GM21619 (cell line): ENCODE measurements around the gene TRIM68.

ENCODE experiments used
- ATAC-seq: cut with Tn5 transposase; IDR thresholded peaks from one replicate; pipeline ENCODE4 v1.9.1; 2021; ENCODE audit not compliant: unreplicated experiment

Gene TRIM68

GRCh38 chr11:4607781-4608666 lies at the start of gene TRIM68:
Gene TRIM68, minus strand, starts transcription at chr11:4608231. Its CDS starts 2,727 bp downstream, at chr11:4605504.
- ATAC-seq: peak; percentile 99

- no peak for ATAC-seq
Observed at GRCh38 chr11:4654635-4655369, 46.8 kb upstream of the TRIM68 start.

- no peak for ATAC-seq
Observed at GRCh38 chr11:4647766-4648165, 39.7 kb upstream of the TRIM68 start.

- no peak for ATAC-seq
Observed at GRCh38 chr11:4645974-4646373, 37.9 kb upstream of the TRIM68 start.

GRCh38 chr11:4644233-4644632 lies 36.2 kb upstream of the TRIM68 start:
- ATAC-seq: no peak

GRCh38 chr11:4643682-4644081 lies 35.7 kb upstream of the TRIM68 start, which contains the start of gene OR51E1:
Gene OR51E1, plus strand, starts transcription at chr11:4643982. Its CDS starts 8,545 bp downstream, at chr11:4652527.
- no peak for ATAC-seq

GRCh38 chr11:4643076-4643475 lies 35.0 kb upstream of the TRIM68 start:
- ATAC-seq: no peak

GRCh38 chr11:4642043-4642442 lies 34.0 kb upstream of the TRIM68 start:
- no peak for ATAC-seq

GRCh38 chr11:4641501-4641900 lies 33.5 kb upstream of the TRIM68 start:
- no peak for ATAC-seq

GRCh38 chr11:4639931-4640330 lies 31.9 kb upstream of the TRIM68 start:
- ATAC-seq: no peak

- no peak for ATAC-seq
Observed at GRCh38 chr11:4637662-4638047, 29.6 kb upstream of the TRIM68 start.

GRCh38 chr11:4636962-4637661 lies 29.1 kb upstream of the TRIM68 start, which contains the start of gene OR51D1:
Gene OR51D1, plus strand, starts transcription at chr11:4637477. Its CDS starts 2,314 bp downstream, at chr11:4639791.
- ATAC-seq: peak; percentile 96

- ATAC-seq: no peak
Observed at GRCh38 chr11:4636136-4636535, 28.1 kb upstream of the TRIM68 start.

GRCh38 chr11:4626207-4627099 lies 18.4 kb upstream of the TRIM68 start:
- ATAC-seq: no peak

- ATAC-seq: no peak
Observed at GRCh38 chr11:4619514-4619913, 11.5 kb upstream of the TRIM68 start.

- no peak for ATAC-seq
Observed at GRCh38 chr11:4615856-4616444, 7.9 kb upstream of the TRIM68 start.

GRCh38 chr11:4611986-4612385 lies 4.0 kb upstream of the TRIM68 start:
- no peak for ATAC-seq

GRCh38 chr11:4610258-4610935 lies 2.4 kb upstream of the TRIM68 start:
- ATAC-seq: no peak

GRCh38 chr11:4607096-4607495 lies 935 bp downstream of the TRIM68 start:
- ATAC-seq: no peak
